WTC11 (cell line): ENCODE results near the gene AGAP3. TPM values are rescaled to one million over a fixed set of nuclear protein-coding genes. Genes with fewer than 3 reads are reported as not detected.

ENCODE experiments used
- ATAC-seq: fragments of 200-7000 bp; cut with Tn5 transposase; 2 replicates; pipeline ENCODE4 v1.10.0; 2021; ENCODE audit warnings: mild to moderate bottlenecking, moderate library complexity
- CTCF ChIA-PET: fragments of 300-600 bp; sonication (Branson Sonifier 250); formaldehyde crosslinking; loops from one replicate; lab custom pipeline; 2021; ENCODE audit warnings: antibody characterized with exemption; lab: Charles Lee
- POLR2A ChIA-PET: fragments of 350-600 bp; sonication (Branson Sonifier 250); formaldehyde crosslinking; loops from one replicate; lab custom pipeline; 2021; ENCODE audit warnings: antibody characterized with exemption; lab: Charles Lee
- DNase-seq: peaks from one replicate; pipeline ENCODE4 v3.0.0; 2021; ENCODE audit warnings: low spot score
- H3K27ac Mint-ChIP-seq: 2 replicates; pipeline ENCODE4 v1.8.0; 2021; ENCODE audit warnings: mixed read lengths
- H3K27me3 Mint-ChIP-seq: 2 replicates; pipeline ENCODE4 v1.8.0; 2021; ENCODE audit warnings: low read depth, mild to moderate bottlenecking, moderate library complexity, mixed read lengths
- H3K36me3 Mint-ChIP-seq: 2 replicates; pipeline ENCODE4 v1.8.0; 2021; ENCODE audit warnings: mixed read lengths
- H3K4me1 Mint-ChIP-seq: 2 replicates; pipeline ENCODE4 v1.8.0; 2022; ENCODE audit warnings: mixed read lengths
- H3K4me3 Mint-ChIP-seq: 2 replicates; pipeline ENCODE4 v1.8.0; 2021; ENCODE audit warnings: mild to moderate bottlenecking, moderate library complexity, mixed read lengths
- H3K9me3 Mint-ChIP-seq: 2 replicates; pipeline ENCODE4 v1.8.0; 2021; ENCODE audit warnings: mixed read lengths
- ATF1 ChIP-seq: sonication (generic); formaldehyde crosslinking; IDR thresholded peaks from 2 replicates; pipeline ENCODE4 v1.8.1; 2023; ENCODE audit warnings: mild to moderate bottlenecking, moderate library complexity, missing genetic modification reagents
- CREB1 ChIP-seq: sonication (generic); formaldehyde crosslinking; IDR thresholded peaks from 2 replicates; pipeline ENCODE4 v1.8.0; 2023; ENCODE audit warnings: mild to moderate bottlenecking, missing genetic modification reagents
- CREM ChIP-seq: sonication (generic); formaldehyde crosslinking; IDR thresholded peaks from 2 replicates; pipeline ENCODE4 v1.8.1; 2022; ENCODE audit warnings: mild to moderate bottlenecking, missing genetic modification reagents, moderate library complexity
- E2F1 ChIP-seq: sonication (generic); formaldehyde crosslinking; IDR thresholded peaks from 2 replicates; pipeline ENCODE4 v1.8.0; 2022; ENCODE audit warnings: mild to moderate bottlenecking, missing genetic modification reagents
- E2F5 ChIP-seq: sonication (generic); formaldehyde crosslinking; IDR thresholded peaks from 2 replicates; pipeline ENCODE4 v1.8.1; 2022; ENCODE audit warnings: mild to moderate bottlenecking, moderate library complexity, missing genetic modification reagents
- FOXJ3 ChIP-seq: sonication (generic); formaldehyde crosslinking; IDR thresholded peaks from 2 replicates; pipeline ENCODE4 v1.9.0; 2021; ENCODE audit warnings: missing genetic modification reagents, mild to moderate bottlenecking, borderline replicate concordance
- FOXP1 ChIP-seq: sonication (generic); formaldehyde crosslinking; IDR thresholded peaks from 2 replicates; pipeline ENCODE4 v1.8.0; 2022; ENCODE audit warnings: missing genetic modification reagents, mild to moderate bottlenecking, moderate library complexity, borderline replicate concordance
- FOXP4 ChIP-seq: sonication (generic); formaldehyde crosslinking; IDR thresholded peaks from 2 replicates; pipeline ENCODE4 v1.8.0; 2022; ENCODE audit warnings: mild to moderate bottlenecking, missing genetic modification reagents
- MYBL2 ChIP-seq: sonication (generic); formaldehyde crosslinking; IDR thresholded peaks from 2 replicates; pipeline ENCODE4 v1.8.1; 2023; ENCODE audit warnings: mild to moderate bottlenecking, moderate library complexity, missing genetic modification reagents
- NFATC4 ChIP-seq: fragments of 250-450 bp; sonication (Bioruptor Pico); IDR thresholded peaks from 2 replicates; pipeline ENCODE4 v1.9.0; 2021; ENCODE audit warnings: mild to moderate bottlenecking
- NR2C2 ChIP-seq: sonication (generic); formaldehyde crosslinking; IDR thresholded peaks from 2 replicates; pipeline ENCODE4 v1.8.0; 2022; ENCODE audit warnings: mild to moderate bottlenecking, missing genetic modification reagents
- RORB ChIP-seq: fragments of 250-450 bp; sonication (Bioruptor Pico); IDR thresholded peaks from 2 replicates; pipeline ENCODE4 v1.9.0; 2021; ENCODE audit warnings: mild to moderate bottlenecking
- SMAD4 ChIP-seq: sonication (generic); formaldehyde crosslinking; IDR thresholded peaks from 2 replicates; pipeline ENCODE4 v1.8.0; 2022; ENCODE audit warnings: mild to moderate bottlenecking, missing genetic modification reagents
- SOX15 ChIP-seq: fragments of 250-450 bp; sonication (Bioruptor Pico); IDR thresholded peaks from 2 replicates; pipeline ENCODE4 v1.9.0; 2021; ENCODE audit warnings: mild to moderate bottlenecking
- SP1 ChIP-seq: sonication (generic); formaldehyde crosslinking; conservative IDR thresholded peaks from 2 replicates; pipeline ENCODE4 v1.8.1; 2022; ENCODE audit warnings: missing genetic modification reagents
- ZNF121 ChIP-seq: sonication (generic); formaldehyde crosslinking; IDR thresholded peaks from 2 replicates; pipeline ENCODE4 v1.8.0; 2023; ENCODE audit warnings: missing genetic modification reagents
- ZNF416 ChIP-seq: fragments of 250-450 bp; sonication (Bioruptor Pico); IDR thresholded peaks from 2 replicates; pipeline ENCODE4 v1.9.0; 2021; ENCODE audit warnings: mild to moderate bottlenecking, inconsistent platforms
- ZNF532 ChIP-seq: fragments of 250-450 bp; sonication (Bioruptor Pico); IDR thresholded peaks from 2 replicates; pipeline ENCODE4 v1.9.0; 2021; ENCODE audit warnings: mild to moderate bottlenecking, borderline replicate concordance
- ZNF671 ChIP-seq: fragments of 250-450 bp; sonication (Bioruptor Pico); IDR thresholded peaks from 2 replicates; pipeline ENCODE4 v1.8.0; 2021; ENCODE audit warnings: mild to moderate bottlenecking
- total RNA-seq: library from RNA; stranded (reverse); gene quantifications from 3 replicates; pipeline ENCODE4 v1.2.3, GENCODE V29; 2021
- TF ChIP-seq, protein P1 (sequence below): sonication (generic); formaldehyde crosslinking; IDR thresholded peaks from 2 replicates; pipeline ENCODE4 v1.8.1; 2022; ENCODE audit warnings: low read depth, missing genetic modification reagents, borderline replicate concordance
- TF ChIP-seq, protein P2 (sequence below): sonication (generic); formaldehyde crosslinking; IDR thresholded peaks from 2 replicates; pipeline ENCODE4 v1.8.0; 2022; ENCODE audit warnings: mild to moderate bottlenecking, missing genetic modification reagents
- TF ChIP-seq, protein P3 (sequence below): sonication (generic); formaldehyde crosslinking; IDR thresholded peaks from 2 replicates; pipeline ENCODE4 v1.8.0; 2023; ENCODE audit warnings: mild to moderate bottlenecking, missing genetic modification reagents
- TF ChIP-seq, protein P4 (sequence below): fragments of 250-450 bp; sonication (Bioruptor Pico); IDR thresholded peaks from 2 replicates; pipeline ENCODE4 v1.9.0; 2021; ENCODE audit warnings: mild to moderate bottlenecking

AGAP3 gene
- total RNA-seq, 1 experiment from 2014 or later, result 163 TPM

GRCh38 chr7:151053751-151054150, 32.5 kb upstream of the AGAP3 start:
- ChIA-PET POLR2A (no interaction called here), CTCF (no interaction called here)
- Mint-ChIP-seq H3K27me3 (peaks cover 37% of the 10 kb centered on the region), H3K9me3 (no peaks in the 10 kb centered on the region), H3K27ac (no peak overlapping the region), H3K4me3 (no peak overlapping the region), H3K36me3 (no peaks in the 10 kb centered on the region; the same call in 1 of the 2 replicates), H3K4me1 (peaks cover 23% of the 10 kb centered on the region)
- ATAC-seq, result no peak
- no peak for DNase-seq
- TF ChIP-seq FOXP1 (no peak), ZNF671 (CRISPR knock-in tag) (no peak), CREB1 (CRISPR knock-in tag) (no peak), FOXJ3 (CRISPR knock-in tag) (no peak), RORB (CRISPR knock-in tag) (no peak), SP1 (CRISPR knock-in tag) (no peak), MYBL2 (CRISPR knock-in tag) (no peak), E2F5 (no peak), NR2C2 (CRISPR knock-in tag) (no peak)
- TF ChIP-seq, protein P1, sequence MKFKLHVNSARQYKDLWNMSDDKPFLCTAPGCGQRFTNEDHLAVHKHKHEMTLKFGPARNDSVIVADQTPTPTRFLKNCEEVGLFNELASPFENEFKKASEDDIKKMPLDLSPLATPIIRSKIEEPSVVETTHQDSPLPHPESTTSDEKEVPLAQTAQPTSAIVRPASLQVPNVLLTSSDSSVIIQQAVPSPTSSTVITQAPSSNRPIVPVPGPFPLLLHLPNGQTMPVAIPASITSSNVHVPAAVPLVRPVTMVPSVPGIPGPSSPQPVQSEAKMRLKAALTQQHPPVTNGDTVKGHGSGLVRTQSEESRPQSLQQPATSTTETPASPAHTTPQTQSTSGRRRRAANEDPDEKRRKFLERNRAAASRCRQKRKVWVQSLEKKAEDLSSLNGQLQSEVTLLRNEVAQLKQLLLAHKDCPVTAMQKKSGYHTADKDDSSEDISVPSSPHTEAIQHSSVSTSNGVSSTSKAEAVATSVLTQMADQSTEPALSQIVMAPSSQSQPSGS, result no peak
- TF ChIP-seq, protein P2, sequence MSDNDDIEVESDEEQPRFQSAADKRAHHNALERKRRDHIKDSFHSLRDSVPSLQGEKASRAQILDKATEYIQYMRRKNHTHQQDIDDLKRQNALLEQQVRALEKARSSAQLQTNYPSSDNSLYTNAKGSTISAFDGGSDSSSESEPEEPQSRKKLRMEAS, result no peak

- Mint-ChIP-seq H3K4me3 (peak overlapping the region; percentile 98), H3K36me3 (no peaks in the 10 kb centered on the region; the same call in 1 of the 2 replicates), H3K27ac (no peak overlapping the region), H3K9me3 (no peaks in the 10 kb centered on the region), H3K27me3 (peaks cover 19% of the 10 kb centered on the region), H3K4me1 (peaks cover 31% of the 10 kb centered on the region)
- no peak for ATAC-seq
- no peak for DNase-seq
- POLR2A ChIA-PET, result no interaction called here
- CTCF ChIA-PET, result interaction anchor here (1.5 to 2.5 kb wide), 6 partner anchors 21 to 55 kb away, joined by 3 to 22 read pairs (median 8); partner anchors contain the start of gene ABCB8
- no peak for TF ChIP-seq SMAD4 (CRISPR knock-in tag)
- TF ChIP-seq ZNF121, result no peak
- TF ChIP-seq, protein P3, sequence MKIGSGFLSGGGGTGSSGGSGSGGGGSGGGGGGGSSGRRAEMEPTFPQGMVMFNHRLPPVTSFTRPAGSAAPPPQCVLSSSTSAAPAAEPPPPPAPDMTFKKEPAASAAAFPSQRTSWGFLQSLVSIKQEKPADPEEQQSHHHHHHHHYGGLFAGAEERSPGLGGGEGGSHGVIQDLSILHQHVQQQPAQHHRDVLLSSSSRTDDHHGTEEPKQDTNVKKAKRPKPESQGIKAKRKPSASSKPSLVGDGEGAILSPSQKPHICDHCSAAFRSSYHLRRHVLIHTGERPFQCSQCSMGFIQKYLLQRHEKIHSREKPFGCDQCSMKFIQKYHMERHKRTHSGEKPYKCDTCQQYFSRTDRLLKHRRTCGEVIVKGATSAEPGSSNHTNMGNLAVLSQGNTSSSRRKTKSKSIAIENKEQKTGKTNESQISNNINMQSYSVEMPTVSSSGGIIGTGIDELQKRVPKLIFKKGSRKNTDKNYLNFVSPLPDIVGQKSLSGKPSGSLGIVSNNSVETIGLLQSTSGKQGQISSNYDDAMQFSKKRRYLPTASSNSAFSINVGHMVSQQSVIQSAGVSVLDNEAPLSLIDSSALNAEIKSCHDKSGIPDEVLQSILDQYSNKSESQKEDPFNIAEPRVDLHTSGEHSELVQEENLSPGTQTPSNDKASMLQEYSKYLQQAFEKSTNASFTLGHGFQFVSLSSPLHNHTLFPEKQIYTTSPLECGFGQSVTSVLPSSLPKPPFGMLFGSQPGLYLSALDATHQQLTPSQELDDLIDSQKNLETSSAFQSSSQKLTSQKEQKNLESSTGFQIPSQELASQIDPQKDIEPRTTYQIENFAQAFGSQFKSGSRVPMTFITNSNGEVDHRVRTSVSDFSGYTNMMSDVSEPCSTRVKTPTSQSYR (CRISPR knock-in tag), result no peak
- no peak for TF ChIP-seq E2F1 (CRISPR knock-in tag)
- no peak for TF ChIP-seq FOXP4 (CRISPR knock-in tag)
- no peak for TF ChIP-seq ZNF532
- no peak for TF ChIP-seq CREM (CRISPR knock-in tag)
- TF ChIP-seq ATF1 (CRISPR knock-in tag), result no peak
- TF ChIP-seq, protein P4, sequence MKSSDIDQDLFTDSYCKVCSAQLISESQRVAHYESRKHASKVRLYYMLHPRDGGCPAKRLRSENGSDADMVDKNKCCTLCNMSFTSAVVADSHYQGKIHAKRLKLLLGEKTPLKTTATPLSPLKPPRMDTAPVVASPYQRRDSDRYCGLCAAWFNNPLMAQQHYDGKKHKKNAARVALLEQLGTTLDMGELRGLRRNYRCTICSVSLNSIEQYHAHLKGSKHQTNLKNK, result no peak
- TF ChIP-seq SOX15 (CRISPR knock-in tag), result no peak
- no peak for TF ChIP-seq NFATC4 (CRISPR knock-in tag)
- TF ChIP-seq ZNF416, result no peak
Measured at GRCh38 chr7:151056283-151056665, 30.0 kb upstream of the AGAP3 start.
